NCI-H1417 treated with DMSO at 0.1 percent for 48 hours (cell line): ENCODE measurements around the gene CCDC86.
A peak's percentile ranks its signal among the peaks of the same experiment; 100 is the strongest.

ENCODE experiments used
- DNase-seq: peaks from one replicate; lab custom pipeline; 2025; lab: John Stamatoyannopoulos, UW

CCDC86 gene

GRCh38 chr11:60868682-60869450 lies 27.0 kb downstream of the CCDC86 start:
- no peak for DNase-seq

DNA sequence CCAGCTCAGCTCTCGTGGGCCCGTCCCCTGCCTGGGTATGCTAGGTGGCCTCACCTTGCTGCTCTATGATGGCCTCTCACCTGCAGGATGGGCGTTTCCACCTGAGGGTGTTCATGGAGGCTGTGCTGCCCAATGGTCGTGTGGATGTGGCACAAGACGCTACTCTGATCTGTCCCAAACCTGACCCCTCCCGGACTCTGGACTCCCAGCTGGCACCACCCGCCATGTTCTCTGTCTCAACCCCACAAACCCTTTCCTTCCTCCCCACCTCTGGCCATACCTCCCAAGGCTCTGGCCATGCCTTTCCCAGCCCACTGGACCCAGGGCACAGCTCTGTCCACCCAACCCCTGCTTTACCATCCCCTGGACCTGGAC lies 27.5 kb downstream of the CCDC86 start:
- DNase-seq = no peak

GRCh38 chr11:60870276-60870675 lies 28.4 kb downstream of the CCDC86 start:
- DNase-seq = peak; percentile 50

DNA sequence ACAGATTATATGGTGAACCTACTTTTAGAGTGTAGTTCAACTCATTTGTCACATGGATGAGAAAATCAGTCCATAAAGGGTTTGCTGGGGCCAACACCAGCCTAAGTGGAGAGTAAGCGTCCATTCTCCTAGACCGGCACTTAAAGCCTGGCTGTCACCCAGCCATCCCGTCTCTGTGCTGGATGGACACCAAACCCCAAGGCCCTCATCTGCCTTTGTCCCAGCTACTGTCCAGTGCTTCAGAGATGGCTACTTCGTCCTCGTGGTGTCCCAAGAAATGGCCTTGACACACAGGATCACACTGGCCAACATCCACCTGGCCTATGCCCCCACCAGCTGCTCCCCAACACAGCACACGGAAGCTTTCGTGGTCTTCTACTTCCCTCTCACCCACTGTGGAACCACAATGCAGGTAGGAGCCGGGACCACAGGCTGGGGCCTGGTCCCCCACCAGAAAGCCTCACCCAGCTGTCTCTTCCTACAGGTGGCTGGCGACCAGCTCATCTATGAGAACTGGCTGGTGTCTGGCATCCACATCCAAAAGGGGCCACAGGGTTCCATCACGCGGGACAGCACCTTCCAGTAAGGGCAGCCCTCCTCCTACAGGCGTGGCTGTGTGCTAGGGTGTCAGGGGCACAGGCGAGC lies 28.9 kb downstream of the CCDC86 start:
- no peak for DNase-seq

- no peak for DNase-seq
Observed at GRCh38 chr11:60871378-60872061, 29.6 kb downstream of the CCDC86 start.

DNA sequence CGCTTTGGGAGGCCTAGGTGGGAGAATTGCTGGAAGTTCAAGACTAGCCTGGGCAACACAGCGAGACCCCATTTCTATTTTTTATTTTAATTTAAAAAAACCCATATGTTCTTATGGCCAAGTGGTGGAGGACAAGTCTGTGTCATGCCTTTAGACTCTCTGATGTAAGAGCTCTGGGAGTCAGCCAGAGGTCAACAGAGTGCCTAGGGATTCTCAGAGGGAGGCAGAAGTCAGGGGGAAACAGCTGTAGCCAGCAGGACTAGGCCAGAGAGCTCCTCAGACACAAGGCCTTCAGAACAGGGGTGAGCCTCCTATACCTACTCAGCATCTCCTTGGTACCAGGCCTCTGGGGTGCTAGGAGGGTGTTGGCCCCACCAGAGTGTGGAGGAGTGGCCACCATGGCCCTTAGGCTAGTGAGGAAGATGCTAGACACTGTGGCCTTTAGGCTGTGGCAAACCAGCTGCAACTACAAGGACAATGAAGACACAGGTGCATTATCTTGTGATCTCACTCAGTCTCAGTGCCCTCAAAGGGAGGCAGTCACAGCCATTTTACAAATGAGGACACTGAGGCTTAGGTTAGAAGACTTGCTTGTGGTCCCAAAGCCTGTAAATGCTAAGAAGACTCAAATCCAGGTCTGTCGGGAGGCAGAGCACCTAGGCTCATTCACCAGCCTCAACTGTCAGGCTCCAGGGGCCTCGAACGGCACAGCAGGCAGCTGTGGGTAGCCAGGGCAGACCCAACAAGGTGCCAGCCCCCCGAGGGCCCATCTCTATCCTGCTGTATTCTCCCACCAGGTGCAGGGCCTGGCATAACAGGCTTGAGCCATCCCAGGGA lies 30.4 kb downstream of the CCDC86 start:
- DNase-seq = no peak

DNA sequence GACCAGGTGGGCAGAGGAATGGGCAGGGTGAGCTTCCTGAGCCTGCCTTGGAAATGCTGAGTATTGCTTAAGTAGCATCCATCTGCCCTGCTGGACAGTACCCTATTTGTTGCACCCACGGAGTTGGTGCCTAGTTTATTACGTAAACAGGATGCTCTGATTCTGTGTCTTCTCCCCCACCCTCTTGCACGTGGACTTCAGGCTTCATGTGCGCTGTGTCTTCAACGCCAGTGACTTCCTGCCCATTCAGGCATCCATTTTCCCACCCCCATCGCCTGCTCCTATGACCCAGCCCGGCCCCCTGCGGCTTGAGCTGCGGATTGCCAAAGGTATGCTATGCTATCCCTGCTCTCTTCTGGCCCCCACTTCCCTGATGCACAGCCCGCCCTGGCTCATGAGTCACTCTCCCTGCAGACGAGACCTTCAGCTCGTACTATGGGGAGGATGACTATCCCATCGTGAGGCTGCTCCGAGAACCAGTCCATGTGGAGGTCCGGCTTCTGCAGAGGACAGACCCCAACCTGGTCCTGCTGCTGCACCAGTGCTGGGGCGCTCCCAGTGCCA lies 31.1 kb downstream of the CCDC86 start:
- DNase-seq = no peak

- no peak for DNase-seq
Observed at GRCh38 chr11:60873533-60873932, 31.6 kb downstream of the CCDC86 start.

GRCh38 chr11:60874421-60875365 lies 32.8 kb downstream of the CCDC86 start:
- DNase-seq = no peak

- no peak for DNase-seq
Observed at GRCh38 chr11:60875366-60876167, 33.7 kb downstream of the CCDC86 start.

- no peak for DNase-seq
Observed at GRCh38 chr11:60876168-60876485, 34.2 kb downstream of the CCDC86 start.

- no peak for DNase-seq
Observed at GRCh38 chr11:60878245-60879101, 36.6 kb downstream of the CCDC86 start.

- no peak for DNase-seq
Observed at GRCh38 chr11:60879104-60879503, 37.2 kb downstream of the CCDC86 start.

DNA sequence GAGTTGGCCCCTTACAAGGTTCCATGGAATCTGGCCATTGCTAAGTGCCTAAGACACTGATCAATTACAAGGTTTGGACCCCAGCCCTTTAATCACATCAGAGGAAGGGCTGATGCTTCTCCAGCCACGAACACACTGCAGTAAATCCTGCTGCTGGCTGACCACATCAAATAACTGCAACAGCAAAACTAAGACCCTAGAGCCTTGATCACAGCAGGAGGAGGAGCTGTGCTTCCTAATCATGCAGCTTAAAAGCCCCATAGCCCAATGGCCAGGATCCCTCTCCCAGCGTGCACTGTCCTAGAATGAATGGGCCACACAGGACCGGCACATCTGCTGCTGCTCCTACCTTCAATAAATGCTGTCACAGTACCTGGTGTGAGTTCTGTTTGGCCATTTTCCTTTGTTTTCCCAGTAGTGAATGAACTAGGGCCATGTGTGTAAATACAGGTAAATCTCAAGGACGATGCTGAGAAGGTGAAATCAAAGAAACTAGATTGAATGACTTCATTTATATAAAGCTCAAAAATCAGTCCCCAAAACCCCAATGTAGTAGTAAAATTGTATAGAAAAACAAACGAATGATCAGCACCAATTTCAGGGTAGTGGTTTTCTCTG lies 38.2 kb downstream of the CCDC86 start:
- no peak for DNase-seq

DNA sequence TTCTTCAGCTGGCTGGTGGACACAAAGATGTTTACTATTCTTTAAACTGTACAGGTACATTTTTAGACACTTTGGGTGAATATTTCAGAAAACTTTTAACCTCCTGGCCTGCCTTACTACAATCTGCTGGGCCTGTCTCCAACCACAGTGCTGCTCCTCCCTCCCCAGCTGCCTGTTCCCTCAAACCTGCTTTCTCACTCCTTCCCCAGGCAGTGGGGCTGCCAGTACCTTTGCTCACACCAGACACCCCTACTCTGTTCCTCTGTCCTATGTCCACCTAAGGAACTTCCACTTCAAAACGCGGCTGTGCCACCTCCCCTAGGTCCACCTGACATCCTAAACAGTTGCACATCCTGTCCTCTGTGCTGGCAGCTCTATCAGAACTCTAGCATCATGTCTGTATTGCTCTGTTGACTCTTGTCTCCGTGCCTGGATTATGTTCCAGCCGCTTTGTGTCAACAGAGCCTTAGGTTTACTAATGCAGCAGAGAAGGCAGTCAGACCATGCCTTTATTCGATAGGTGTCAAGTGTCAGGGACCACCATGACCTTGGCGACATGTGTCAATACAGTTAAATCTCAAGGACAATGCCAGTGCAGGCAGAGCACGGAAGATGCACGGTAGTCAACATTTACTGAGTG lies 38.9 kb downstream of the CCDC86 start:
- DNase-seq = no peak

GRCh38 chr11:60887556-60887955 lies 45.6 kb downstream of the CCDC86 start:
- DNase-seq = no peak

GRCh38 chr11:60889869-60890311 lies 48.0 kb downstream of the CCDC86 start:
- DNase-seq = no peak

- DNase-seq = no peak
Observed at GRCh38 chr11:60890696-60891095, 48.8 kb downstream of the CCDC86 start.
